ENCODE measurements around the gene RNU1-1.
A peak's percentile ranks its signal among the peaks of the same experiment; 100 is the strongest.
"Not testable (repeated sequence)": the region's sequence is repeated elsewhere in the genome, so short reads cannot be mapped to it uniquely, and the experiment has no call there.

The RNU1-1 gene

DNA sequence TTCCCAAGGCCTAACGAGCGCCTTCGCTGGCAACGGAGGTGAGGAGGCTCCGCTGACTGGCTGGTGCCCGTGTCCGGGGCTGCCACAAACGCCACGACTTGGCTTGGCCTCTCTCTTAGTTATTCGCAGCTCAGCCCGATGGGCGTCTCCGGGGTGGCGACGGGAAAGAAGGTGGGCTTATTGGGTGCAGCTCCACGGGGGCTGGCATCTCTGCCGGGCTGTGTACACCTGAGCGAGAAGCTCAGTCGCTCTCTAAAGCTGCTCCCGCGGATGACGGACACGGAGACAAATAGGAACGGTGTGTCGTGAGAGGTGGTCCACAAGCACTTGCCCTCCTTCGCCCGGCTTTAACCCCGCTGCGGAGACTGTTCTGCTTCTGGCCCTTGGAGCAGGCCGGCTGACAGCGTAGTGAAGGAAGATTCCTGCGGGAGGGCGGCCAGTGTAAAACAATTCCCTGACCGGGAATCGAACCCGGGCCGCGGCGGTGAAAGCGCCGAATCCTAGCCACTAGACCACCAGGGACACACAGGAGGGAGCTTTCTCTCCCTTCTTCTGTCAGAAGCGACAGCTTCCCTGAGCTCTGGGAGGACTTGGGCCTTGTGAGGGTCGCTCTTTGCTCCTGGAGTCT, 20.9 kb upstream of the RNU1-1 start:
- Mint-ChIP-seq H3K4me1 (ENCODE audit: low read depth) (peaks cover 12% of the 10 kb centered on the region), H3K27me3 (peaks cover 33% of the 10 kb centered on the region), H3K4me3 (peak overlapping the region; percentile 70), H3K27ac (peak overlapping the region; percentile 49)
- not testable (repeated sequence) for H3K9me3 Mint-ChIP-seq; H3K36me3 Mint-ChIP-seq (ENCODE audit: low read depth)

DNA sequence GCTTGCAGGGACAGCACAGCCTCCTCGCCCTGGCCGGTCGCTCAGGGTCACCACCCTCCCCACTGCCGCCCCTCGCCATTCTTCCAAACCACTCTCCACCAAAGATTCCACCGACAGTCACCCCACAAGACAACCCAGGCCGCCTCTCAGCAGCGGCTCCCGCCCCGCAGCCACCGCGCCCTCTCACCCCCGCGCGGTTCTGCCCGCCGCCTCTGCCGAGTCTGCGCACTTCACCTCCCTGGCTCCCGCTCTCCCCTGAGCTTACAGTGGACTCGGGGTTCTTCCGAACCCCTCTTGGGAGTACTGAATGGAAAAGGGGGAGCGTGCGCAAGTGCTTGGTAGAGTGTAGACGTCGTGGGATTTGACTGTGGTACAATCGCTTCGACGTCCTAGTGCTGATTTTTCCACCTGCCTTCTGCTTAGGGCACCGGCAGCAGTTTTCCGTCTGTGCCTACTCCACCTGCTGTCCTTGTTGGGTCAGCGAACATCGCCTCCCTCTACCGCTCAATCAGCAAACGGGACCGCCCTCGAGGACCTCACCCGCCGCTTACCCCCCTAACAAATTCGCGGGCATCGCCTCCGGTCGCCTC, 20.2 kb upstream of the RNU1-1 start:
- not testable (repeated sequence) for H3K36me3 Mint-ChIP-seq (ENCODE audit: low read depth); H3K27ac Mint-ChIP-seq; H3K9me3 Mint-ChIP-seq
- peaks cover 33% of the 10 kb centered on the region for H3K27me3 Mint-ChIP-seq
- H3K4me1 Mint-ChIP-seq (ENCODE audit: low read depth): peaks cover 12% of the 10 kb centered on the region
- peak overlapping the region; percentile 52 for H3K4me3 Mint-ChIP-seq

- H3K27me3 Mint-ChIP-seq: peaks cover 35% of the 10 kb centered on the region
- H3K27ac Mint-ChIP-seq; H3K36me3 Mint-ChIP-seq (ENCODE audit: low read depth); H3K4me3 Mint-ChIP-seq; H3K9me3 Mint-ChIP-seq: not testable (repeated sequence)
- peaks cover 12% of the 10 kb centered on the region for H3K4me1 Mint-ChIP-seq (ENCODE audit: low read depth)
These were observed 18.3 kb upstream of the RNU1-1 start for GRCh38 chr1:16532235-16532991.

DNA sequence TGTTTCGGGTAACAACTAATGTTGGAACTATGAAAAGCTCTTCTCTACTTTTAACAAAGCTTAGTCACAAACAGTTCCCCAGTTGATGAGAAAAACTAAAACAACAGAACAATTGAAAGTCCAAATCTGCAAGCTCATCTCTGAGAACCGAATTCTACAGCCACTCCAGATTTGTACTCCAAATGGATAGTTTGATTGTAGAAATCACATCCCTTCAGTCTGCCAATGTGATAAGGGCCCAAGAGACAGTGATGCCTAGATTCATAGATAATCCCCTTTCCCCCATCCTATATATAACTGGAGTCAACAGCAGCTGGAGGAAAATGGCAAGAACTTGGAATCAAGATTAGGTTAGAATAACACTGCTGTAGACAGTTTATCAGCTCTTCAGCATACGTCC, 14.3 kb upstream of the RNU1-1 start:
- H3K4me1 Mint-ChIP-seq (ENCODE audit: low read depth); H3K27ac Mint-ChIP-seq; H3K4me3 Mint-ChIP-seq; H3K9me3 Mint-ChIP-seq; H3K36me3 Mint-ChIP-seq (ENCODE audit: low read depth): not testable (repeated sequence)
- peaks cover 32% of the 10 kb centered on the region for H3K27me3 Mint-ChIP-seq

DNA sequence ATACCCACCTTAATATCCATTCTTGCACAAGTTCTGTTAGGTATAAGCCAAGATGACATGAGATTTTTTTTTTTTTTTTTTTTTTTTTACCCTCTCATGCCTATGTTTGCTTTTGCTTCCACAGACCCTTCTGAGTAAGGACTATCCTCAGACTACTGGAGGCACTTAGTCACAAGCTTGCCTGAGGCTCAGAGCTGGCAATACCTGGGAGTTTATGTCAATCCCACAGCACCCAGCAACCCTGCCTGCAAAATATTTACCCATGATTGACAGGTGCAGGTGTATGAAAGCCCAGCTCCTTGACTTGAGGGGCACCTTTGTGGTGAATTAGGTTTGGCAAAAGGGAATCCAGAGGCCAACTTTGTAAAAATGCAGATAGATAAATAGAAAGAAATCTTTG, 11.7 kb upstream of the RNU1-1 start:
- H3K9me3 Mint-ChIP-seq; H3K4me3 Mint-ChIP-seq; H3K27ac Mint-ChIP-seq; H3K36me3 Mint-ChIP-seq (ENCODE audit: low read depth); H3K4me1 Mint-ChIP-seq (ENCODE audit: low read depth): not testable (repeated sequence)
- H3K27me3 Mint-ChIP-seq: peaks cover 28% of the 10 kb centered on the region

DNA sequence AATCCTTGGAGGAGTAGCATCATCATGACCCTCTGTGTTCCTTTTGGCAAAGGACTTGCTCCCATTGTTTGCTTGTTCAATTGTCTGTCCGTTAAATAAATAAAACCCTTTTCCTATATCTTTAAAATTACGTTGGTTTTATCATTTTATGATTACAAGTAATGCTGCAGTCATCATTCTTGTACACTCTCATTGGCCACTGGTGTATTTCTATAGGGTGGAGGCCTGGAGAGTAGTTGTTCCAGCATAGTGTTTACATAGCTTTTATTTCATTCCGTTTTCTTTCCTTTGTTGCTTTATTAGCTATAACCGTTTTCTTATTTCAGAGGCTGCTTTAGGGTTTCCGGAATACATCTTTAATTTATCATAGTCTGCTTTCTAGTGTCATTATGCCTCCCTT, 7.6 kb upstream of the RNU1-1 start:
- not testable (repeated sequence) for H3K36me3 Mint-ChIP-seq (ENCODE audit: low read depth); H3K4me3 Mint-ChIP-seq; H3K9me3 Mint-ChIP-seq; H3K27ac Mint-ChIP-seq; H3K4me1 Mint-ChIP-seq (ENCODE audit: low read depth)
- peaks cover 53% of the 10 kb centered on the region for H3K27me3 Mint-ChIP-seq

- H3K9me3 Mint-ChIP-seq: no peaks in the 10 kb centered on the region
- H3K4me3 Mint-ChIP-seq: no peak overlapping the region
- peaks cover 53% of the 10 kb centered on the region for H3K27me3 Mint-ChIP-seq
- peaks cover 3% of the 10 kb centered on the region for H3K4me1 Mint-ChIP-seq (ENCODE audit: low read depth)
- H3K36me3 Mint-ChIP-seq (ENCODE audit: low read depth): no peaks in the 10 kb centered on the region
- H3K27ac Mint-ChIP-seq: no peak overlapping the region
These were observed 7.2 kb upstream of the RNU1-1 start for GRCh38 chr1:16521288-16521583.

- not testable (repeated sequence) for H3K27ac Mint-ChIP-seq; H3K36me3 Mint-ChIP-seq (ENCODE audit: low read depth); H3K4me3 Mint-ChIP-seq; H3K9me3 Mint-ChIP-seq; H3K4me1 Mint-ChIP-seq (ENCODE audit: low read depth)
- H3K27me3 Mint-ChIP-seq: peaks cover 53% of the 10 kb centered on the region
These were observed 6.6 kb upstream of the RNU1-1 start for GRCh38 chr1:16520435-16521287.

- H3K4me3 Mint-ChIP-seq; H3K4me1 Mint-ChIP-seq (ENCODE audit: low read depth); H3K27ac Mint-ChIP-seq; H3K36me3 Mint-ChIP-seq (ENCODE audit: low read depth); H3K9me3 Mint-ChIP-seq: not testable (repeated sequence)
- peaks cover 44% of the 10 kb centered on the region for H3K27me3 Mint-ChIP-seq
These were observed 5.3 kb upstream of the RNU1-1 start for GRCh38 chr1:16519255-16519951.

GRCh38 chr1:16518913-16519254, 4.8 kb upstream of the RNU1-1 start:
- not testable (repeated sequence) for H3K4me3 Mint-ChIP-seq; H3K9me3 Mint-ChIP-seq; H3K4me1 Mint-ChIP-seq (ENCODE audit: low read depth); H3K36me3 Mint-ChIP-seq (ENCODE audit: low read depth); H3K27ac Mint-ChIP-seq
- peaks cover 43% of the 10 kb centered on the region for H3K27me3 Mint-ChIP-seq

GRCh38 chr1:16516694-16517410, 2.8 kb upstream of the RNU1-1 start:
- H3K27me3 Mint-ChIP-seq: peaks cover 39% of the 10 kb centered on the region
- not testable (repeated sequence) for H3K4me1 Mint-ChIP-seq (ENCODE audit: low read depth); H3K9me3 Mint-ChIP-seq; H3K27ac Mint-ChIP-seq; H3K36me3 Mint-ChIP-seq (ENCODE audit: low read depth); H3K4me3 Mint-ChIP-seq

DNA sequence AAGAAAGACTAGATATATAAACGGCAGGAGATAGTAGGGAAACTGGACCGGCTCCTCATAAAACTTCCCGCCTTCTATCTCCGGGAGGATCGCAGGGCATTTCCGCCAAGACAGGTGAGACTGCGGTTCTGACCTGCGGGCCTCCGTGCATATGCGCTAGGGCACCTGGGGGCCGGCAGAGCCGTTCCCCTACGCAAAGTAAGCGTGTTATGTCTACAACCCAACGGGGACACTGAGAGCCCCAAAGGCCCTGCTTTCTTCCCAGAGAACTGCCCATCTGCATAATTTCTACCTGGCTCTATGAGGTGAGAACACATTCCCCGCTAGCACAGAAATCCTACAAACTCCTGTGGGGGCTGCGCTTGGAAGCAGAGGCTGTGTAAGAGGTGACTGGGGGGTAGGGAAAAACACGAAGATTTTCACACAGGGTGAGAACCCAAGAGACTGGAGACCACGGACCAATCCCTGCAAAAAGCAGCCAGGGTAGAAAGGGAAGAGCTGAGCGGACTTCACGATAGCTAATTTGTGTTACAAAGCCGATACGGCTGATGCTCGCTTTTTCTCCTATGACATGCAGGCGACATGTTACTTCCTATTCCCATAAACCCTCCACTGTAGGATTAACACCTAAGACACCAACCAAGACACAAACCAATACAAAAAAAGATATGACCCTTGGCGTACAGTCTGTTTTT, 526 bp downstream of the RNU1-1 start:
- not testable (repeated sequence) for H3K27ac Mint-ChIP-seq; H3K4me1 Mint-ChIP-seq (ENCODE audit: low read depth); H3K36me3 Mint-ChIP-seq (ENCODE audit: low read depth); H3K4me3 Mint-ChIP-seq; H3K9me3 Mint-ChIP-seq
- peaks cover 11% of the 10 kb centered on the region for H3K27me3 Mint-ChIP-seq

DNA sequence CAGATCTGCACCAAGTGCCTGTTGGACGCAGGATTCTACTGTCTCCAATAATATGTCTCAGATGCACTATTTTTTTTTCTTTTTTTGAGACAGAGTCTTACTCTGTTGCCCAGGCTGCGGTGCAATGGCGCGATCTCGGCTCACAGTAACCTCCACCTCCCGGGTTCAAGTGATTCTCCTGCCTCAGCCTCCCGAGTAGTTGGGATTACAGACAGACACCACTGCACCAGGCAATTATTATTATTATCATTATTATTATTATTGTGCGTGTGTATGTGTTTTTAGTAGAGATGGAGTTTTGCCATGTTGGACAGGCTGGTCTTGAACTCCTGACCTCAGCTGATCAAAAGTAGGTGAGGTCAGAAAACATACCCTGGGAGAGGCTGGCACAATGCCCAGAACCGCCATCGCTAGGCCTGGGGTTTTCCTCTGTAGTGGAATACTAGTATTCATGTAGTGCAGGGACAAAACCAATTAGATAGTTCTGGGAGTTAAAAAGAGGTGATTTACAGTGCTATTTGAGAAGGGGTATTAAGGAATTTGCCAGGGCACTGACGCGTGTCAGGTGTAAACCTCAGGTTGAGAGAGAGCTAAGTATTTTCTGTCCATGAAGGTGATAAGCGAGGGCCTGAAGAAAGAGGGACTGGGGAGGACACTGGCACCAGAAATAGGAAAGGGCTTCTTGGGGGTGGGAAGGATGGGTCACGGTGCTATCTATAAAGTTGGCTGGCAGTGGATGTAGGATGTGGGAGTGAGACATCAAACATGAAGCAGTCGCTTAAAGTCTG, 1.3 kb downstream of the RNU1-1 start:
- not testable (repeated sequence) for H3K27me3 Mint-ChIP-seq; H3K27ac Mint-ChIP-seq; H3K36me3 Mint-ChIP-seq (ENCODE audit: low read depth); H3K4me3 Mint-ChIP-seq; H3K9me3 Mint-ChIP-seq; H3K4me1 Mint-ChIP-seq (ENCODE audit: low read depth)

All from stimulated activated naive CD8-positive, alpha-beta T cell treated with anti-CD3 and anti-CD28 coated beads, Interleukin-15, Interleukin-2, amounts not matched to agents 100 ng/mL and 50 ng/mL, for 24 hours (primary cell).